AG20443 (cell line): Measurements from ENCODE around the gene TCF3.
"Not testable (repeated sequence)": the region's sequence is repeated elsewhere in the genome, so short reads cannot be mapped to it uniquely, and the experiment has no call there.

Experiments
- DNase-seq: peaks from one replicate; pipeline ENCODE4 v3.0.0; 2012; ENCODE audit warnings: low spot score, mixed read lengths

The TCF3 gene

GRCh38 chr19:1650650-1651567 is 1.5 kb downstream of the TCF3 start:
- peak; percentile 39 for DNase-seq

GRCh38 chr19:1649706-1650649 is 2.4 kb downstream of the TCF3 start:
- DNase-seq: no peak

- DNase-seq: no peak
These were observed 3.4 kb downstream of the TCF3 start for GRCh38 chr19:1648920-1649541.

- no peak for DNase-seq
These were observed 4.0 kb downstream of the TCF3 start for GRCh38 chr19:1648459-1648849.

- no peak for DNase-seq
These were observed 4.6 kb downstream of the TCF3 start for GRCh38 chr19:1647501-1648458.

- no peak for DNase-seq
These were observed 5.6 kb downstream of the TCF3 start for GRCh38 chr19:1646659-1647453.

- no peak for DNase-seq
These were observed 6.3 kb downstream of the TCF3 start for GRCh38 chr19:1646149-1646548.

- no peak for DNase-seq
These were observed 7.1 kb downstream of the TCF3 start for GRCh38 chr19:1645299-1645698.

- no peak for DNase-seq
These were observed 8.3 kb downstream of the TCF3 start for GRCh38 chr19:1644070-1644469.

- not testable (repeated sequence) for DNase-seq
These were observed 11.4 kb downstream of the TCF3 start for GRCh38 chr19:1640893-1641448.

- DNase-seq: no peak
These were observed 15.8 kb downstream of the TCF3 start for GRCh38 chr19:1636325-1637236.

- no peak for DNase-seq
These were observed 17.5 kb downstream of the TCF3 start for GRCh38 chr19:1634938-1635243.

GRCh38 chr19:1634242-1634937 is 18.0 kb downstream of the TCF3 start:
- no peak for DNase-seq

- DNase-seq: no peak
These were observed 19.1 kb downstream of the TCF3 start for GRCh38 chr19:1633269-1633826.

GRCh38 chr19:1632462-1633268 is 19.8 kb downstream of the TCF3 start:
- no peak for DNase-seq

- no peak for DNase-seq
These were observed 20.8 kb downstream of the TCF3 start for GRCh38 chr19:1631557-1632100.

GRCh38 chr19:1630811-1631210 is 21.6 kb downstream of the TCF3 start:
- DNase-seq: no peak
